Mesendoderm (in vitro differentiated cells): ENCODE data around the gene SAT1.
"Not testable (repeated sequence)": the region's sequence is repeated elsewhere in the genome, so short reads cannot be mapped to it uniquely, and the experiment has no call there.

Experiments
- DNase-seq: peaks from one replicate; pipeline ENCODE4 v3.0.0; 2013
- H2AK5ac ChIP-seq: 2 replicates; pipeline ENCODE4 v1.6.1; 2013; ENCODE audit warnings: low read length, inconsistent platforms
- H2BK120ac ChIP-seq: 2 replicates; pipeline ENCODE4 v1.6.1; 2013; ENCODE audit warnings: low read depth, mild to moderate bottlenecking, low read length, moderate library complexity, mixed read lengths
- H2BK15ac ChIP-seq: replicated peaks from 2 replicates; pipeline ENCODE4 v1.6.1; 2013; ENCODE audit warnings: low read depth, mild to moderate bottlenecking, moderate library complexity
- H2BK5ac ChIP-seq: 2 replicates; pipeline ENCODE4 v1.6.1; 2013; ENCODE audit warnings: low read length, inconsistent platforms
- H3K18ac ChIP-seq: 2 replicates; pipeline ENCODE4 v1.6.1; 2013; ENCODE audit warnings: mild to moderate bottlenecking, low read length, mixed read lengths
- H3K23ac ChIP-seq: one replicate; pipeline ENCODE4 v1.6.1; 2013; ENCODE audit warnings: low read length
- H3K27ac ChIP-seq: 2 replicates; pipeline ENCODE4 v1.5.1; 2013; ENCODE audit warnings: low read depth, mild to moderate bottlenecking, inconsistent platforms, low read length, moderate library complexity
- H3K27me3 ChIP-seq: 2 replicates; pipeline ENCODE4 v1.6.1; 2013; ENCODE audit warnings: low read length, control low read depth, mild to moderate bottlenecking, inconsistent platforms; ENCODE audit not compliant: insufficient read depth, poor library complexity
- H3K36me3 ChIP-seq: 2 replicates; pipeline ENCODE4 v1.6.1; 2013; ENCODE audit warnings: low read length, inconsistent platforms; ENCODE audit not compliant: control insufficient read depth, insufficient read depth
- H3K4ac ChIP-seq: one replicate; pipeline ENCODE4 v1.6.1; 2013; ENCODE audit warnings: low read depth, mild to moderate bottlenecking, low read length, moderate library complexity
- H3K4me1 ChIP-seq: 2 replicates; pipeline ENCODE4 v1.6.1; 2013; ENCODE audit warnings: low read depth, low read length, inconsistent platforms; ENCODE audit not compliant: control insufficient read depth
- H3K4me2 ChIP-seq: 2 replicates; pipeline ENCODE4 v1.6.1; 2013; ENCODE audit warnings: low read length
- H3K4me3 ChIP-seq: 2 replicates; pipeline ENCODE4 v1.5.1; 2013; ENCODE audit warnings: mild to moderate bottlenecking, low read length
- H3K56ac ChIP-seq: one replicate; pipeline ENCODE4 v1.6.1; 2013; ENCODE audit warnings: low read length
- H3K79me1 ChIP-seq: 2 replicates; pipeline ENCODE4 v1.6.1; 2013; ENCODE audit warnings: low read length, inconsistent platforms
- H3K79me2 ChIP-seq: 2 replicates; pipeline ENCODE4 v1.6.1; 2013; ENCODE audit warnings: mild to moderate bottlenecking, low read length; ENCODE audit not compliant: control insufficient read depth, insufficient read depth
- H3K9ac ChIP-seq: 2 replicates; pipeline ENCODE4 v1.6.1; 2013; ENCODE audit warnings: low read length, inconsistent platforms
- H4K5ac ChIP-seq: one replicate; pipeline ENCODE4 v1.6.1; 2013; ENCODE audit warnings: low read length
- H4K8ac ChIP-seq: one replicate; pipeline ENCODE4 v1.6.1; 2013; ENCODE audit warnings: low read depth, mild to moderate bottlenecking, control low read depth, low read length, moderate library complexity
- WGBS: extraction: QIAGEN DNeasy Blood & Tissue Kit; methylation state at CpG from one replicate; pipeline ENCODE4 v1.1.7; 2013; ENCODE audit warnings: low lambda C conversion rate, missing lambda C conversion rate; ENCODE audit not compliant: insufficient coverage; ENCODE audit errors: extremely low coverage; 5-methylcytosine and 5-hydroxymethylcytosine counted together

The SAT1 gene

DNA sequence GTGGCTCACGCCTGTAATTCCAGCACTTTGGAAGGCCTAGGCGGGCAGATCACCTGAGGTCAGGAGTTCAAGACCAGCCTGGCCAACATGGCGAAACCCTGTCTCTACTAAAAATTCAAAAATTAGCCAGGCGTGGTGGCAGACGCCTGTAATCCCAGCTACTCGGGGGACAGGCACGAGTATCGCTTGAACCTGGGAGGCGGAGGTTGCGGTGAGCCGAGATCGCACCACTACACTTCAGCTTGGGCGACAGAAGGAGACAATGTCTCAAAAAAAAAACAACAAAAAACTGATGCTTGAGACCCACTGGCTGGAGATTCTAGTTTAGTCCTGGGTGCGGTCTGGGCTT is 39.4 kb upstream of the SAT1 start:
- Histone ChIP-seq H3K56ac (peak overlapping the region; percentile 25), H3K79me2 (peaks cover 24% of the 10 kb centered on the region), H3K9ac (peak overlapping the region; percentile 24)
- not testable (repeated sequence) for H3K23ac ChIP-seq, H3K27me3 ChIP-seq, H3K18ac ChIP-seq, H2BK5ac ChIP-seq, H3K27ac ChIP-seq, DNase-seq, H3K4me3 ChIP-seq, H3K36me3 ChIP-seq, H3K4me2 ChIP-seq, H4K5ac ChIP-seq, H3K79me1 ChIP-seq, H2BK15ac ChIP-seq, H2AK5ac ChIP-seq, H4K8ac ChIP-seq, H3K4ac ChIP-seq, H3K4me1 ChIP-seq, H2BK120ac ChIP-seq
- no CpG with 5 or more reads among the region's 14 CpGs for WGBS

DNA sequence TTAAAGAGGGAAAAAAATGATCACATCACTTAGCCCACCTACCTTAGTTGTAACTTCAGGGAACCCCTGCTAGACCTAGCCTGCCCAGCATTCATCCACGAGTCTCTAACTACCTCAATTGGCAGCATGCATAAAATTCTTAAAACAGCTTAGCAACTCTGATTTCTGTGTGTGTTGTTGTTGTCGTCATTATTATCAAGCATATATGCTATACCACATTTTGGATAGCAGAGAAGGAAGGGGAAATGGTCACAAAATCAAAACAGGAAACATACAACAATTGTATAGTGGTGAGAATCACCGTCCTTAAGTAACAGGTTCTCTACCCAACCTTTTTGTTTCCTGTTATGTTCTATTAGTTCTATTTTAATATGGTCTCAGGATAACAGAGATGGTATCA is 37.2 kb upstream of the SAT1 start:
- Histone ChIP-seq H3K23ac (no peak overlapping the region), H2AK5ac (no peak overlapping the region), H3K27ac (no peak overlapping the region), H2BK5ac (no peak overlapping the region), H3K4me1 (no peaks in the 10 kb centered on the region), H3K56ac (no peak overlapping the region), H4K5ac (no peak overlapping the region), H4K8ac (no peak overlapping the region), H3K27me3 (no peaks in the 10 kb centered on the region), H2BK15ac (no peak overlapping the region), H2BK120ac (no peak overlapping the region), H3K9ac (no peak overlapping the region), H3K79me2 (peaks cover 11% of the 10 kb centered on the region), H3K79me1 (no peaks in the 10 kb centered on the region), H3K18ac (no peak overlapping the region), H3K4me2 (no peak overlapping the region), H3K4me3 (no peak overlapping the region), H3K4ac (no peak overlapping the region), H3K36me3 (no peaks in the 10 kb centered on the region)
- no peak for DNase-seq
- WGBS, result no CpG with 5 or more reads among the region's 3 CpGs

DNA sequence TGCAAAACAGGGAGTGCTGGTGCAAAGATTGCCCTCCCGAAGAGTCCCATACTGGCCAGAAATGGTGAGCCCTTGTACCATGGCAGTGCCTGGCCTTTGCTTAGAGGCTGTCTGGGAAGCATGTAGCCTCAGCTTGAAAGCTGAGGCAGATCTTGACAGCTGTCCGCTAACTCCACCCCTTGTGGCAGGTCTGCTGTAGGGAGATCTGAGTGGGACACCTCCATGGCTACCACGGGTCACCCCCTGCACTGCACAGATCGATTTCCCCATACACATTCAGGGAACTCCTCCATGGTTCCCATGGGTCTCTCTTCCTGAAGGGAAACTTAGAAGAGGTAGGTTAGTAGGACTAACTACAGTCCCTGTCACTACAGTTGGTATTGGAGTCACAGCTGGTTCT is 33.8 kb upstream of the SAT1 start:
- Histone ChIP-seq H3K4me2 (no peak overlapping the region), H3K4ac (no peak overlapping the region), H3K56ac (no peak overlapping the region), H3K79me2 (no peaks in the 10 kb centered on the region), H2BK5ac (no peak overlapping the region), H3K36me3 (no peaks in the 10 kb centered on the region), H2BK120ac (no peak overlapping the region), H4K8ac (no peak overlapping the region), H4K5ac (no peak overlapping the region), H3K23ac (no peak overlapping the region), H3K27me3 (no peaks in the 10 kb centered on the region), H3K4me1 (no peaks in the 10 kb centered on the region), H2BK15ac (no peak overlapping the region), H3K79me1 (no peaks in the 10 kb centered on the region), H3K27ac (no peak overlapping the region), H3K18ac (no peak overlapping the region), H3K4me3 (no peak overlapping the region), H2AK5ac (no peak overlapping the region), H3K9ac (no peak overlapping the region)
- no CpG with 5 or more reads among the region's 4 CpGs for WGBS
- DNase-seq, result no peak

DNA sequence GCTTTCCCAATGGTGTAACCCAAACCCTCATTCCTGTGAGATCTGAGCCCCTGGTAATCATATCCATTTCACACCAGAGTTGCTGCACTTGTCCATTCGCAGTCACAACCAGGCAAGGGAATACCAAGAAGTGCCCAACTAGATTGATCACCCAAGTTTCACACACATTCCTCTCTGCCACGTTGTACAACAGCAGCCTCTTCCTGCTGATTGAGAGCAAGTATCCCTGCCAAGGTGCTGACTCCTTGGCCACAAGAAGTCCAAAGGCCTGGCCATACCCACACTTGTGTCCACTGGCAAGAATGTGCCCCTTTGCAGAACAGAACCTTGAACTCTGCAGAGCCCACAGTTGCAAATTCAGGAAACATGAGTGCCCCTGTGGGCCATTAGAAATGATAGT is 33.4 kb upstream of the SAT1 start:
- no peak overlapping the region for H2BK5ac ChIP-seq
- DNase-seq, result no peak
- H3K23ac ChIP-seq, result no peak overlapping the region
- H2AK5ac ChIP-seq, result no peak overlapping the region
- no peaks in the 10 kb centered on the region for H3K36me3 ChIP-seq
- no peaks in the 10 kb centered on the region for H3K79me2 ChIP-seq
- no CpG with 5 or more reads among the region's 2 CpGs for WGBS
- no peak overlapping the region for H3K27ac ChIP-seq
- no peak overlapping the region for H4K5ac ChIP-seq
- no peaks in the 10 kb centered on the region for H3K79me1 ChIP-seq
- H3K27me3 ChIP-seq, result no peaks in the 10 kb centered on the region
- H4K8ac ChIP-seq, result no peak overlapping the region
- H3K18ac ChIP-seq, result no peak overlapping the region
- no peak overlapping the region for H3K4ac ChIP-seq
- H2BK15ac ChIP-seq, result no peak overlapping the region
- no peaks in the 10 kb centered on the region for H3K4me1 ChIP-seq
- no peak overlapping the region for H3K56ac ChIP-seq
- H2BK120ac ChIP-seq, result no peak overlapping the region
- H3K4me2 ChIP-seq, result no peak overlapping the region
- H3K4me3 ChIP-seq, result no peak overlapping the region
- H3K9ac ChIP-seq, result no peak overlapping the region

DNA sequence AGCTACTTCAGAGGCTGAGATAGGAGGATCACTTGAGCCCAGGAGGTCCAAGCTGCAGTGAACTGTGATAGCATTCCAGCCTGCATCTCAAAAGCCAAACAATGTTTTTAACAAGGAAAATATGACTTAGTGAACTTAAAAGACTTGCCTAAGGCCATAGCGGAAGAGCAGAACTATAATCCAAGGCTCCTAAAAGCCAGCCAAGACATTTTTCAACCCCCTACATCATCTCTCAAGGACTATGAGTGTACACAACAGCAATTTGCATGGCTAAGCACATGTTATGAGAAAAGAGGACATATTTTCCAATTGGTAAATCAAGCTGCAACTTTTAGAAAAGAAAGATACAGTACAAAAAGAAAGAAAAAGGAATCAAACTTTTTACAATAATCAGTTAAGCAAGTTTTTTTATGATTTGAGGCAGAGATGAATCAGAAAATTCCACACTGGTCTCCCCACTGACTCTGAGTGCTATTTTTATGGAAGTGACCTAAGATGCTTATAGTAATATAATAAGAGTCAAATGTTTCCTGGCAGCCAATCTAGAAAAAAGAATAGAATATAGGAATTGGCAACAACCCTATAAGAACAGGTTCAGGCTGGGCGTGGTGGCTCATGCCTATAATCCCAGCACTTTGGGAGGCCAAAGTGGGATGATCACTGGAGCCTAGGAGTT is 30.1 kb upstream of the SAT1 start:
- no peaks in the 10 kb centered on the region for H3K4me1 ChIP-seq
- no peak overlapping the region for H2AK5ac ChIP-seq
- H2BK5ac ChIP-seq, result no peak overlapping the region
- no CpG with 5 or more reads among the region's 2 CpGs for WGBS
- H3K27me3 ChIP-seq, result no peaks in the 10 kb centered on the region
- no peak overlapping the region for H2BK15ac ChIP-seq
- H2BK120ac ChIP-seq, result no peak overlapping the region
- no peak overlapping the region for H3K56ac ChIP-seq
- H3K23ac ChIP-seq, result no peak overlapping the region
- no peaks in the 10 kb centered on the region for H3K79me2 ChIP-seq
- H3K27ac ChIP-seq, result no peak overlapping the region
- no peak overlapping the region for H3K4me2 ChIP-seq
- no peak overlapping the region for H3K4ac ChIP-seq
- no peaks in the 10 kb centered on the region for H3K36me3 ChIP-seq
- H3K4me3 ChIP-seq, result no peak overlapping the region
- no peak overlapping the region for H3K9ac ChIP-seq
- DNase-seq, result no peak
- no peaks in the 10 kb centered on the region for H3K79me1 ChIP-seq
- no peak overlapping the region for H3K18ac ChIP-seq
- no peak overlapping the region for H4K5ac ChIP-seq
- H4K8ac ChIP-seq, result no peak overlapping the region

DNA sequence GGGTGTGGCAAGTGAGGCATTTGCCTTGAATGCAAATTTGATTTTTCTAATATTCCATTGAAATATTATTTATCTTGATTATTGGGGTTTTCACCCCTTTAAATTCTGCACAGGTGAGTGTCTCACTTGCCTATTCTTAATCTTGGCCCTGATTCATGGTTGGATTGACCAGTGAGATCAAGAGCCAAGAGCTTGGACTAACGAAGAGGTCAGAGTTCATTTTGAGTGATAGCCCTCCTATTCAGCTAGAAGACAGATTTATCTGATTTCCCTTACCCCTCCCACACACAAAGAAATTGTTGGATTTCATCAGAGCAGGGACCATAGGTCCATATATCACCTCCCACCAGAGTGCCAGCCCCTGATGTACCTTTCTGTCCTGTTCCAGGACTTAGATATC is 28.3 kb upstream of the SAT1 start:
- H3K79me2 ChIP-seq, result no peaks in the 10 kb centered on the region
- H4K5ac ChIP-seq, result no peak overlapping the region
- H3K4me2 ChIP-seq, result no peak overlapping the region
- no peak overlapping the region for H2BK120ac ChIP-seq
- H3K4me1 ChIP-seq, result no peaks in the 10 kb centered on the region
- H3K27ac ChIP-seq, result no peak overlapping the region
- no peak overlapping the region for H3K4ac ChIP-seq
- no peaks in the 10 kb centered on the region for H3K79me1 ChIP-seq
- no peaks in the 10 kb centered on the region for H3K36me3 ChIP-seq
- DNase-seq, result no peak
- H2AK5ac ChIP-seq, result no peak overlapping the region
- H3K27me3 ChIP-seq, result no peaks in the 10 kb centered on the region
- no peak overlapping the region for H2BK15ac ChIP-seq
- H3K23ac ChIP-seq, result no peak overlapping the region
- H4K8ac ChIP-seq, result no peak overlapping the region
- H3K9ac ChIP-seq, result no peak overlapping the region
- WGBS, result no CpG with 5 or more reads among the region's 1 CpG
- H3K4me3 ChIP-seq, result no peak overlapping the region
- H3K56ac ChIP-seq, result no peak overlapping the region
- H3K18ac ChIP-seq, result no peak overlapping the region
- H2BK5ac ChIP-seq, result no peak overlapping the region
